IPS DF 6.9 (cell line): Measurements from ENCODE around the gene NCK2.

Experiments
- DNase-seq: peaks from one replicate; pipeline ENCODE4 v3.0.0-alpha.2; 2013; ENCODE audit warnings: low read depth, low spot score
- H3K27ac ChIP-seq: one replicate; pipeline ENCODE4 v1.5.1; 2013; ENCODE audit warnings: low read length, control low read depth
- H3K27me3 ChIP-seq: 2 replicates; pipeline ENCODE4 v1.6.1; 2013; ENCODE audit warnings: mild to moderate bottlenecking, low read length; ENCODE audit not compliant: control insufficient read depth, insufficient read depth
- H3K36me3 ChIP-seq: 2 replicates; pipeline ENCODE4 v1.6.1; 2013; ENCODE audit warnings: low read length; ENCODE audit not compliant: control insufficient read depth, insufficient read depth
- H3K4me1 ChIP-seq: 2 replicates; pipeline ENCODE4 v1.6.1; 2013; ENCODE audit warnings: low read length; ENCODE audit not compliant: control insufficient read depth, insufficient read depth
- H3K4me3 ChIP-seq: 2 replicates; pipeline ENCODE4 v1.5.1; 2013; ENCODE audit warnings: mild to moderate bottlenecking, low read length
- H3K9me3 ChIP-seq: 2 replicates; pipeline ENCODE4 v1.6.1; 2013; ENCODE audit warnings: low read length, inconsistent platforms; ENCODE audit not compliant: control insufficient read depth, insufficient read depth
- WGBS: extraction: QIAGEN DNeasy Blood & Tissue Kit; methylation state at CpG from one replicate; pipeline ENCODE4 v1.1.7; 2013; ENCODE audit warnings: mixed read lengths, missing lambda C conversion rate; ENCODE audit not compliant: insufficient read length, insufficient coverage; 5-methylcytosine and 5-hydroxymethylcytosine counted together

NCK2 gene

GRCh38 chr2:105718846-105719481, 25.7 kb upstream of the NCK2 start:
- no peaks in the 10 kb centered on the region; the same call in 1 of the 2 replicates for H3K27me3 ChIP-seq
- DNase-seq, result no peak

DNA sequence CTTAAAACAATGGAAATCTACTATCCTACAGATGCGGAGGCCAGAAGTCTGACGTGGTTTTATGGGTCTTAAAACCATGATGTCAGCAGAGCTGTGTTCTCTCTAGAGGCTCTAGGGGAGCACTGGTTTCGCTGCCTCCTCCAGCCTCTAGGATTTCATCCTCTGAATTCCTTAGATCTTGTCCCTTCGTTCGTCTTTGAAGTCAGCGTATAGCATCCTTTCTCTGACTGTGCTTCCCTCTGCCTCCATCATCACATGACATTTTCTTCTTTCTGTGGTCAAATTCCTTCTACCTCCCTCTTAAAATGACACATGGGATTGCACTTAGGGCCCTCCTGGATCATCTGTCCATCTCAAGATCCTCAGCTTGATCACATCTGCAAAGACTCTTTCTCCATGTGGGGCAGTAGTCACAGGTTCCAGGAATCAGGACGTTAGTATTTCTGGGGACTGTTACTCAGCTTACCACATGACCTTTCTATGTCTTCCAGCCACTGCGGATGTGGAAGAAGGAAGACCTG, 22.7 kb upstream of the NCK2 start:
- Histone ChIP-seq H3K4me1 (no peaks in the 10 kb centered on the region), H3K27ac (no peak overlapping the region), H3K36me3 (no peaks in the 10 kb centered on the region), H3K9me3 (no peaks in the 10 kb centered on the region; the same call in 1 of the 2 replicates), H3K27me3 (no peaks in the 10 kb centered on the region; the same call in 1 of the 2 replicates), H3K4me3 (no peak overlapping the region)
- no CpG with 5 or more reads among the region's 8 CpGs for WGBS
- no peak for DNase-seq

More at GRCh38 chr2:105718846-105719481, 25.7 kb upstream of the NCK2 start:
- H3K36me3 ChIP-seq, result no peaks in the 10 kb centered on the region
- no peaks in the 10 kb centered on the region; the same call in 1 of the 2 replicates for H3K9me3 ChIP-seq
- no CpG with 5 or more reads among the region's 8 CpGs for WGBS
- no peaks in the 10 kb centered on the region for H3K4me1 ChIP-seq
- H3K27ac ChIP-seq, result no peak overlapping the region
- H3K4me3 ChIP-seq, result no peak overlapping the region

- Histone ChIP-seq H3K4me1 (no peaks in the 10 kb centered on the region), H3K9me3 (no peaks in the 10 kb centered on the region; the same call in 1 of the 2 replicates)
- 100% methylated on average over 1 of the region's 11 CpGs for WGBS
These were observed 21.9 kb upstream of the NCK2 start for GRCh38 chr2:105722726-105723297.

DNA sequence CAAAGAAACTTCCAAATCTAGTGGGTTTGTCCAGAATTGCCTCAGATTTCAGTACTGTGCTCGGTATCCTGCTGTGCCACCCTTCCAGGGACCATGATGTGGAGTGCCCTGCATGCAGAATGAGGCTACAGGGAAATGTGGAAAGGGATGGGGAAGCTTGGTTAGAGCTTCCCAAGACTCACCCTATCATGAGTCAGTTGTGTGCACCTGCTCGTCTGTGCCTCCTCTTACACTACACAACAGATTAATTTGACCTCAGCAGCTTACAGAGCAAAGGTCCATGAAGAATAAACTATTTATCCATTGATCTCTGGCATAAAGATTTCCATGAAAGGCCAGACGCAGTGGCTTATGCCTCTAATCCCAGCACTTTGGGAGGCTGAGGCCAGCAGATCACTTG, 21.3 kb upstream of the NCK2 start:
- H3K27ac ChIP-seq, result no peak overlapping the region
- H3K4me1 ChIP-seq, result no peaks in the 10 kb centered on the region
- whole genome bisulfite sequencing, result no CpG with 5 or more reads among the region's 3 CpGs

More at GRCh38 chr2:105722726-105723297, 21.9 kb upstream of the NCK2 start:
- DNase-seq, result no peak
- no peaks in the 10 kb centered on the region for H3K36me3 ChIP-seq
- no peak overlapping the region for H3K4me3 ChIP-seq
- no peaks in the 10 kb centered on the region; the same call in 1 of the 2 replicates for H3K27me3 ChIP-seq
- no peak overlapping the region for H3K27ac ChIP-seq

GRCh38 chr2:105725388-105725787, 19.3 kb upstream of the NCK2 start:
- Histone ChIP-seq H3K27ac (no peak overlapping the region), H3K4me1 (no peaks in the 10 kb centered on the region), H3K27me3 (no peaks in the 10 kb centered on the region; the same call in 1 of the 2 replicates), H3K36me3 (no peaks in the 10 kb centered on the region), H3K9me3 (no peaks in the 10 kb centered on the region; the same call in 1 of the 2 replicates), H3K4me3 (no peak overlapping the region)
- WGBS, result no CpG with 5 or more reads among the region's 5 CpGs
- no peak for DNase-seq

More for the DNA sequence above, 21.3 kb upstream of the NCK2 start:
- DNase-seq, result no peak
- H3K36me3 ChIP-seq, result no peaks in the 10 kb centered on the region
- H3K9me3 ChIP-seq, result no peaks in the 10 kb centered on the region; the same call in 1 of the 2 replicates
- no peak overlapping the region for H3K4me3 ChIP-seq
- H3K27me3 ChIP-seq, result no peaks in the 10 kb centered on the region; the same call in 1 of the 2 replicates

GRCh38 chr2:105730170-105730569, 14.5 kb upstream of the NCK2 start:
- no peaks in the 10 kb centered on the region for H3K4me1 ChIP-seq
- no peak overlapping the region for H3K4me3 ChIP-seq
- WGBS, result no CpG with 5 or more reads among the region's 1 CpG
- H3K9me3 ChIP-seq, result no peaks in the 10 kb centered on the region
- no peak overlapping the region for H3K27ac ChIP-seq
- no peaks in the 10 kb centered on the region for H3K27me3 ChIP-seq
- no peak for DNase-seq
- no peaks in the 10 kb centered on the region for H3K36me3 ChIP-seq

DNA sequence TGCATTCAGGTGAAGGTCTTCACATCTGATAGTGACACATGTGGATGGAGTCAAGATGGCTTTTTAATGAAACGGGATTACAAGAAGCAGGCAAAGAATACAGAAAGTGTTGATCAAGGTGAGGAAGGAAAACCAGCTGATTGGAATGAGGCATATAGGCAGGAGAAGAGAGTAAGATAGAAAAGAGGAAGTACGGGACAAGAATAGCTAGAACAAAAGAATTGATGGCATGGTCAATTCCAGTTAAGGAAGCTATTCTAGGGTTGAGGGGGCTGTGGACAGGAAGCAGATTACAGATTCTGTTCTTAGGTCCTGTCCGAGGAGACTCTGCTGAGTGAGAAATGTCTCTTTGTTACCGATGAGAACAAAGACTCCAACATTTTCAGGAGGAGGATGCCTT, 13.2 kb upstream of the NCK2 start:
- no peak for DNase-seq
- no CpG with 5 or more reads among the region's 4 CpGs for WGBS
- Histone ChIP-seq H3K9me3 (no peaks in the 10 kb centered on the region), H3K4me3 (no peak overlapping the region), H3K4me1 (no peaks in the 10 kb centered on the region), H3K27ac (no peak overlapping the region), H3K27me3 (no peaks in the 10 kb centered on the region), H3K36me3 (no peaks in the 10 kb centered on the region)

DNA sequence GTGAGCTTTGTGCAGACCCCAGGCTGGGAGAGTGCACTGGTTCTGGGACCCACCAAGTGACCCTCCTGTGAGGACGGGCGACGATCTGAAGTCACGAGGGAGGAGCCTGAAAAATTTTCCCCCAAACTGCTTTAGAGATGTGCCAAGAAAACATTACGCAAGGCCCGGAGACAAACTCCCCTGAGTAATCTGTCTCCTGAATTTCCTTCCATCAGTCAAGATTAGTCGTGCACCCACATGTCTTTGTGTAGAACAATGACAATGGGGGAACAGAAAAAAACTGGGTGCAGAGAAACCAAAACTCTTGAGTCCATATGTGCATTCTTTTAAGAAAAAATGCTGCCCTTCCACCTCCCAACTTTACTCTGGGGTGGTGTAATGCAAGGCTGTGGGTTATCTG, 12.6 kb upstream of the NCK2 start:
- Histone ChIP-seq H3K36me3 (no peaks in the 10 kb centered on the region), H3K9me3 (no peaks in the 10 kb centered on the region), H3K4me3 (no peak overlapping the region), H3K27ac (no peak overlapping the region), H3K4me1 (no peaks in the 10 kb centered on the region), H3K27me3 (no peaks in the 10 kb centered on the region)
- DNase-seq, result no peak
- no CpG with 5 or more reads among the region's 7 CpGs for WGBS

DNA sequence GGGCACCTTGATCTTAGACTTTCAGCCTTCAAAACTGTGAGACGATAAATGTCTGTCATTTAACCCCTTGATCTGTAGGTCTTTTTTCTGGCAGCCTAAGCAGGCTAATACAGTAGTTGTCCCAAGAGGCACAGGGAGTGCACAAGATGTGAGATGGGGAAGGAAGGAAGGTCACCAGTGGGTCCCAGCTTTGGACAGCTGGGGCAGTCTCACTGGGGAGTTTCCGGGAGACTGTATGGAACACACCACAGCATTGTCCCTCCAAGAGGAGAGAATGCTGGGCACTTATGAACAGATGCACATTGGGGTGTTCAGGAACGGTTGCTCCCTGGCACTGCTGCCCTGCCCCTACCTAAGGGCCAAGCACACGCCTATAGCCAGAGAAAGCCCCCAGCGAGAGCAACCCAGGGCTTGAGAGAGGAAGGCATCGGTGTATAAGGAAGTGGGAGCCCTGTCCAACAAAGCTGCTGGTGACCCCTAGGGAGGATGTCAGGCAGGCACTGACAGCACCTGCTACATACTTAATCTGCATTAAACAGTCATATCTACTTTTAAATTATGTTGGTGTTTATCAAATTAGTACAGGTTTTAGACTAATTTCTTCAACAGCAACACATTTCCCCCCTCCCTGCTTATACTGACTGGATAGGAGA, 11.6 kb upstream of the NCK2 start:
- H3K4me3 ChIP-seq, result no peak overlapping the region
- H3K4me1 ChIP-seq, result no peaks in the 10 kb centered on the region
- no peak overlapping the region for H3K27ac ChIP-seq
- no CpG with 5 or more reads among the region's 6 CpGs for WGBS
- no peaks in the 10 kb centered on the region for H3K27me3 ChIP-seq
- no peaks in the 10 kb centered on the region for H3K36me3 ChIP-seq
- no peak for DNase-seq
- no peaks in the 10 kb centered on the region for H3K9me3 ChIP-seq

DNA sequence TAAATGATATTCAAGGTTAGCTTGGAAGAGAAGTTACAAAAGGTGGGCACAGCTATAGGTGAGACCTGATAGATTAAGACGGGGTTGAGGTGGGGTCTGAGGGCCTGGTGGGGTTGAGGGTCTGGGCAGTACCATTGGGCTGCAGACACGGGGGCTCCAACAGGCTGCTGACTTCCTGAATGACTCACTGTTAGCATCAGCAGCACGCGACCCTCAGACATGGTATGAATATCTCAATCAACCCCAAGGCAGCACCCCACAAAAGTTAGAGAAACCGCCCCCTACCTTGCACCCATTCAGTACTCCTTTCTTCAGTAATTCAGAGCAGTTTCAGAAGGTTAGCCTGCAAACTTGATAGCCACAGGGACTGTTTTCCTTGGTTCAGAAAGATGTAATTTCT, 10.8 kb upstream of the NCK2 start:
- no CpG with 5 or more reads among the region's 5 CpGs for WGBS
- no peaks in the 10 kb centered on the region for H3K9me3 ChIP-seq

More for the DNA sequence above, 10.8 kb upstream of the NCK2 start:
- no peak overlapping the region for H3K27ac ChIP-seq
- no peaks in the 10 kb centered on the region for H3K36me3 ChIP-seq
- no peaks in the 10 kb centered on the region for H3K27me3 ChIP-seq
- H3K4me3 ChIP-seq, result no peak overlapping the region
- DNase-seq, result no peak
- H3K4me1 ChIP-seq, result no peaks in the 10 kb centered on the region
